ENCODE results near the gene GTPBP2.

GTPBP2 gene

GRCh38 chr6:43588194-43588593 is 40.9 kb downstream of the GTPBP2 start:
- no peak for TF ChIP-seq CTCF (IDR thresholded peaks at IDR 0.05)

- no peak for TF ChIP-seq CTCF (IDR thresholded peaks at IDR 0.05)
Measured at GRCh38 chr6:43584892-43585570, 44.0 kb downstream of the GTPBP2 start.

GRCh38 chr6:43582911-43583310 is 46.2 kb downstream of the GTPBP2 start:
- TF ChIP-seq CTCF (IDR thresholded peaks at IDR 0.05) = no peak

GRCh38 chr6:43579171-43579570 is 49.9 kb downstream of the GTPBP2 start:
- no peak for TF ChIP-seq CTCF (IDR thresholded peaks at IDR 0.05)

- TF ChIP-seq CTCF (IDR thresholded peaks at IDR 0.05) = no peak
Measured at GRCh38 chr6:43578748-43579147, 50.3 kb downstream of the GTPBP2 start.

- TF ChIP-seq CTCF (IDR thresholded peaks at IDR 0.05) = no peak
Measured at GRCh38 chr6:43575772-43576551, 53.1 kb downstream of the GTPBP2 start, which contains the start of the genes POLH and XPO5. Gene POLH (plus strand): TSS chr6:43576185. CDS start chr6:43582320, 6,135 bp downstream. Gene XPO5 (minus strand): TSS chr6:43576038. CDS start chr6:43575864, 174 bp downstream.

GRCh38 chr6:43575105-43575771 is 53.8 kb downstream of the GTPBP2 start:
- no peak for TF ChIP-seq CTCF (IDR thresholded peaks at IDR 0.05)

All from LNCAP (cell line).